Endothelial cell of umbilical vein (primary cell): ENCODE data around the gene CDC42BPB. TPM values are rescaled to one million over a fixed set of nuclear protein-coding genes. Genes with fewer than 3 reads are reported as not detected.

Experiments
- BruUV-seq: library from RNA; stranded (reverse); fragments of 400-500 nt; replicated peaks from 2 replicates; lab custom pipeline; 2021; lab: Mats Ljungman, UMichigan
- CTCF ChIA-PET: fragments of 300-600, 350-600 bp; sonication (Branson Sonifier 250); formaldehyde crosslinking; loops from one replicate; lab custom pipeline; 2021; ENCODE audit warnings: antibody characterized with exemption, inconsistent platforms; lab: Charles Lee
- POLR2A ChIA-PET: fragments of 300-600, 350-600 bp; sonication (Branson Sonifier 250); formaldehyde crosslinking; loops from one replicate; lab custom pipeline; 2021; ENCODE audit warnings: antibody characterized with exemption, inconsistent platforms; lab: Charles Lee
- DNase-seq: peaks from one replicate; pipeline ENCODE4 v3.0.0-alpha.2; 2011; ENCODE audit warnings: low read depth, low spot score
- FAIRE-seq: peaks from 2 replicates; lab custom pipeline; 2011; peaks lifted over from hg19 to GRCh38; lab: Jason Lieb, UNC
- H2AFZ ChIP-seq: 2 replicates; pipeline ENCODE4 v1.6.0; 2012; ENCODE audit warnings: low read depth, low read length, control low read depth, inconsistent platforms
- H3K27ac ChIP-seq: 2 replicates; pipeline ENCODE4 v1.5.1; 2011; ENCODE audit warnings: low read depth, mild to moderate bottlenecking, control low read depth, low read length, moderate library complexity; ENCODE audit not compliant: insufficient read depth
- H3K27me3 ChIP-seq, 2 experiments: 2 replicates each; pipeline versions ENCODE4 v1.6.0 to v1.6.1; 2011; ENCODE audit warnings: low read length in 2 of 2, mixed read lengths in 1 of 2; ENCODE audit not compliant: control insufficient read depth in 2 of 2, insufficient read depth in 2 of 2
- H3K36me3 ChIP-seq, 2 experiments: 2 replicates in 1 of 2; 3 replicates in 1 of 2; pipeline ENCODE4 v1.5.1; 2011; ENCODE audit warnings: low read length in 2 of 2, mild to moderate bottlenecking in 1 of 2, moderate library complexity in 1 of 2; ENCODE audit not compliant: control insufficient read depth in 2 of 2, insufficient read depth in 2 of 2; ENCODE audit errors: extremely low read depth in 1 of 2
- H3K4me1 ChIP-seq: 3 replicates; pipeline ENCODE4 v1.5.1; 2011; ENCODE audit warnings: mild to moderate bottlenecking, low read length; ENCODE audit not compliant: control insufficient read depth, insufficient read depth; ENCODE audit errors: extremely low read depth
- H3K4me2 ChIP-seq: 2 replicates; pipeline ENCODE4 v1.6.1; 2011; ENCODE audit warnings: low read length, control low read depth, mixed read lengths; ENCODE audit not compliant: insufficient read depth
- H3K4me3 ChIP-seq, 3 experiments: fragments of 200-600 bp in 1 of 3; sonication (generic), shearing (Covaris generic) in 1 of 3; replicated peaks in 1 of 3; 2 replicates each; pipeline ENCODE4 v1.5.1; 2011 to 2016; ENCODE audit warnings: control low read depth in 3 of 3, low read length in 3 of 3, mild to moderate bottlenecking in 2 of 3, inconsistent platforms in 1 of 3, low read depth in 1 of 3, moderate library complexity in 1 of 3; ENCODE audit not compliant: insufficient read depth in 1 of 3
- H3K79me2 ChIP-seq: 2 replicates; pipeline ENCODE4 v1.6.0; 2012; ENCODE audit warnings: low read length, inconsistent platforms; ENCODE audit not compliant: control insufficient read depth, insufficient read depth
- H3K9ac ChIP-seq: replicated peaks from 2 replicates; pipeline ENCODE3; 2011; ENCODE audit warnings: low read length, control low read depth; ENCODE audit not compliant: insufficient read depth; ENCODE audit errors: extremely low read depth
- H3K9me1 ChIP-seq: replicated peaks from 3 replicates; pipeline ENCODE4 v1.6.0; 2011; ENCODE audit warnings: mild to moderate bottlenecking, low read length; ENCODE audit not compliant: control insufficient read depth, insufficient read depth; ENCODE audit errors: extremely low read depth
- H3K9me3 ChIP-seq: replicated peaks from 2 replicates; pipeline ENCODE4 v1.5.1; 2012; ENCODE audit warnings: low read length, inconsistent platforms; ENCODE audit not compliant: control insufficient read depth, insufficient read depth
- H4K20me1 ChIP-seq: replicated peaks from 2 replicates; pipeline ENCODE3; 2011; ENCODE audit warnings: mild to moderate bottlenecking, low read length; ENCODE audit not compliant: control insufficient read depth, insufficient read depth; ENCODE audit errors: extremely low read depth
- EZH2 ChIP-seq: IDR thresholded peaks from 2 replicates; pipeline ENCODE4 v1.6.1; 2012; ENCODE audit warnings: borderline replicate concordance, low read depth, mild to moderate bottlenecking, moderate library complexity, low read length, inconsistent platforms; ENCODE audit not compliant: severe bottlenecking
- GATA2 ChIP-seq: IDR thresholded peaks from 2 replicates; pipeline ENCODE4 v1.7.0; 2011; ENCODE audit warnings: low read depth, mild to moderate bottlenecking, moderate library complexity, mixed read lengths, low read length; ENCODE audit not compliant: insufficient read length, insufficient read depth
- JUN ChIP-seq: IDR thresholded peaks from 2 replicates; pipeline ENCODE4 v1.6.1; 2011; ENCODE audit warnings: borderline replicate concordance, low read depth; ENCODE audit not compliant: insufficient read length, insufficient read depth
- MYC ChIP-seq: IDR thresholded peaks from one replicate; pipeline ENCODE4 v1.6.1; 2011; ENCODE audit warnings: mild to moderate bottlenecking, low read depth, low read length
- POLR2A ChIP-seq: IDR thresholded peaks from 2 replicates; pipeline ENCODE4 v1.6.1; 2012; ENCODE audit warnings: low read depth, mild to moderate bottlenecking, control low read depth, low read length
- dilution Hi-C: fragments of 300-500 bp; cut with MboI; formaldehyde crosslinking; loops from one replicate; pipeline ENCODE4 v1.15.0; 2019; ENCODE audit warnings: low sequenced_read_pairs; ENCODE audit not compliant: extremely low pct_ligation_motif_present
- intact Hi-C: fragments of 100-400 bp; cut with micrococcal nuclease; formaldehyde crosslinking; loops from one replicate; pipeline ENCODE4 v1.10.0; 2022
- polyA plus RNA-seq, 4 experiments: library from polyadenylated mRNA; depleted of rRNA in 3 of 4; stranded (reverse) in 3 of 4; unstranded in 1 of 4; fragments of >200 nt; gene quantifications; 2 replicates each; pipeline versions ENCODE4 v1.2.1 to v1.2.3, GENCODE V29; 2011 to 2012; ENCODE audit warnings: missing spikeins in 1 of 4
- total RNA-seq: library from RNA; stranded (reverse); gene quantifications from 2 replicates; pipeline ENCODE4 v1.2.3, GENCODE V29; 2021
- TF ChIP-seq, protein P1 (sequence below): IDR thresholded peaks from 2 replicates; pipeline ENCODE4 v1.6.1; 2011; ENCODE audit not compliant: insufficient read depth, insufficient read length
- TF ChIP-seq, protein P2 (sequence below), 2 donors: IDR thresholded peaks; 1 replicate in 1 of 2; 2 replicates in 1 of 2; pipeline ENCODE4 v1.5.1; 2011; ENCODE audit warnings: low read length in 2 of 2, mild to moderate bottlenecking in 2 of 2, moderate library complexity in 2 of 2, control low read depth in 1 of 2, inconsistent platforms in 1 of 2, low read depth in 1 of 2; ENCODE audit not compliant: insufficient read depth in 1 of 2; ENCODE audit errors: extremely low read depth in 1 of 2

The CDC42BPB gene
- total and polyA plus RNA-seq, 2 donors (not counting 3 experiments of a cell fraction or from before 2014, with no cell fraction given) = 82.6 to 131 TPM

DNA sequence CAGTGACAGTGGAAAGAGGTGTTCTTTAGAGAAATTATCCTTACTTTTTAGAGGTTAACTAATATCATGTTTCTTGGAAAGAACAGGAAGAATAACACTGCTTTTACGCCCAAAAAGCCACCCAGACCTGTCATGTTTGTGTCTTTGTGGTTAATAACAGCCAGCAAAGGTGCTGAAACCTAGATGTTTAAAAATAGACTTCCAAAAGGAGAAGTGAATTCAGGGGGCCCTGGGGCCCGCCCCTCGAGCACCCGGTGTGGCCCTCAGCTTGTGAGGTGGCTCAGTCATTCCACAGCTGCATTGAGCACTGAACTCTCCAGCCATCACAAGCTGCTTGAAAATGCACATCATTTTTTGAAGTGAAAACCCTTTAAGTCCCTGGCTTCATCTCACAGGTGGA lies 155.7 kb downstream of the CDC42BPB start:
- Histone ChIP-seq H3K9me3 (no peaks in the 10 kb centered on the region), H3K36me3 (peaks cover 0 to 11% of the 10 kb centered on the region in 2 experiments), H3K79me2 (no peaks in the 10 kb centered on the region), H3K9ac (no peak overlapping the region), H3K27me3 (no peaks in the 10 kb centered on the region), H3K27ac (no peak overlapping the region), H3K4me3 (no peak overlapping the region), H3K4me1 (no peaks in the 10 kb centered on the region), H3K9me1 (no peaks in the 10 kb centered on the region), H2AFZ (no peak overlapping the region), H4K20me1 (no peaks in the 10 kb centered on the region), H3K4me2 (no peak overlapping the region)
- ChIA-PET POLR2A (no interaction called here), CTCF (no interaction called here)
- dilution Hi-C loops (no loop called here), intact Hi-C loops (no loop called here)
- TF ChIP-seq, protein P1, sequence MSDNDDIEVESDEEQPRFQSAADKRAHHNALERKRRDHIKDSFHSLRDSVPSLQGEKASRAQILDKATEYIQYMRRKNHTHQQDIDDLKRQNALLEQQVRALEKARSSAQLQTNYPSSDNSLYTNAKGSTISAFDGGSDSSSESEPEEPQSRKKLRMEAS = no peak
- no peak for TF ChIP-seq JUN
- no peak for TF ChIP-seq POLR2A
- TF ChIP-seq, protein P2, sequence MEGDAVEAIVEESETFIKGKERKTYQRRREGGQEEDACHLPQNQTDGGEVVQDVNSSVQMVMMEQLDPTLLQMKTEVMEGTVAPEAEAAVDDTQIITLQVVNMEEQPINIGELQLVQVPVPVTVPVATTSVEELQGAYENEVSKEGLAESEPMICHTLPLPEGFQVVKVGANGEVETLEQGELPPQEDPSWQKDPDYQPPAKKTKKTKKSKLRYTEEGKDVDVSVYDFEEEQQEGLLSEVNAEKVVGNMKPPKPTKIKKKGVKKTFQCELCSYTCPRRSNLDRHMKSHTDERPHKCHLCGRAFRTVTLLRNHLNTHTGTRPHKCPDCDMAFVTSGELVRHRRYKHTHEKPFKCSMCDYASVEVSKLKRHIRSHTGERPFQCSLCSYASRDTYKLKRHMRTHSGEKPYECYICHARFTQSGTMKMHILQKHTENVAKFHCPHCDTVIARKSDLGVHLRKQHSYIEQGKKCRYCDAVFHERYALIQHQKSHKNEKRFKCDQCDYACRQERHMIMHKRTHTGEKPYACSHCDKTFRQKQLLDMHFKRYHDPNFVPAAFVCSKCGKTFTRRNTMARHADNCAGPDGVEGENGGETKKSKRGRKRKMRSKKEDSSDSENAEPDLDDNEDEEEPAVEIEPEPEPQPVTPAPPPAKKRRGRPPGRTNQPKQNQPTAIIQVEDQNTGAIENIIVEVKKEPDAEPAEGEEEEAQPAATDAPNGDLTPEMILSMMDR (IDR thresholded peaks at IDR 0.05; ENCODE audit: extremely low read depth in 1 of 2, insufficient read depth in 1 of 2, low read depth in 1 of 2, low read length in 2 of 2) = no peak
- TF ChIP-seq GATA2 = no peak
- TF ChIP-seq EZH2 = no peak
- TF ChIP-seq MYC = no peak
- FAIRE-seq (no peak), DNase-seq (no peak)
- no TSS peak for BruUV-seq
